Peyer's patch (tissue), 4 donors: ENCODE measurements around the gene CACNA2D3.

Experiments
- CTCF ChIP-seq, 6 experiments: fragments of 450-650 bp in 4 of 6; fragments of 200-600 bp in 2 of 6; sonication (generic) in 1 of 6; IDR thresholded peaks; one replicate each; pipeline ENCODE4 v1.5.1; 2017 to 2019; ENCODE audit warnings: antibody characterized with exemption in 6 of 6, mild to moderate bottlenecking in 3 of 6, moderate library complexity in 1 of 6
- POLR2A ChIP-seq, 2 donors: fragments of 450-650 bp; IDR thresholded peaks; one replicate each; pipeline ENCODE4 v1.5.1; 2017; ENCODE audit warnings: antibody characterized with exemption in 2 of 2, mild to moderate bottlenecking in 2 of 2, moderate library complexity in 2 of 2

- TF ChIP-seq CTCF (IDR thresholded peaks at IDR 0.05) = no peak
- TF ChIP-seq POLR2A (IDR thresholded peaks at IDR 0.05) = no peak
These were observed 624.4 kb downstream of the CACNA2D3 start for GRCh38 chr3:54746722-54747121.
